Measurements from ENCODE around the gene GSTA2. TPM values are rescaled to one million over a fixed set of nuclear protein-coding genes. Genes with fewer than 3 reads are reported as not detected.
A peak's percentile ranks its signal among the peaks of the same experiment; 100 is the strongest.
"Not testable (repeated sequence)": the region's sequence is repeated elsewhere in the genome, so short reads cannot be mapped to it uniquely, and the experiment has no call there.

Gene GSTA2
- total RNA-seq, 1 experiment from 2014 or later = 0.63 TPM

- no peak for DNase-seq
- no peaks in the 10 kb centered on the region for H3K27me3 ChIP-seq
- no peaks in the 10 kb centered on the region for H3K9me3 ChIP-seq
- no peaks in the 10 kb centered on the region for H3K36me3 ChIP-seq
- no peak overlapping the region for H3K4me3 ChIP-seq
Measured at GRCh38 chr6:52735071-52735470, 28.2 kb downstream of the GSTA2 start.

DNA sequence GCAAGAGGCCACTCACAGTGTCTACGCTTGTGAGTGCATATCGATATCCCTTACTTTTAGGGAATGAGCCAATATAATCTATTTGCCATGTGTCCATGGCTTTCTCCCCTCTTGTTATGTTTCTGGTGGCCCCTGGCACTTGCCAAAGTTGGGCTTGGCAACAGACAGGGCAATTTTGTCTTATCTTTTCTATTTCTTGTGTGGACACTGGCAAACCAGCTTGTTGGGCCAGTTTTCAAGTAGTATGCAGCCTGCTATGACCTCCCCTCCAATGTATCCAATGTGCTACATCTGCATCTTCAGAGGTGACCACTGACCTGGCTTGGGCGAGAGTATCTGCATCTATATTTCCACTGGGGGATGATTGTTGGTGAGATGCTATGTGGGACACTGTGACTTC lies 29.2 kb downstream of the GSTA2 start:
- no peak overlapping the region for H3K4me3 ChIP-seq
- DNase-seq = no peak
- no peaks in the 10 kb centered on the region for H3K9me3 ChIP-seq
- no peaks in the 10 kb centered on the region for H3K36me3 ChIP-seq
- no peaks in the 10 kb centered on the region for H3K27me3 ChIP-seq

- DNase-seq = no peak
- H3K27me3 ChIP-seq = no peaks in the 10 kb centered on the region
Measured at GRCh38 chr6:52733172-52733571, 30.1 kb downstream of the GSTA2 start.

GRCh38 chr6:52731719-52732118 lies 31.6 kb downstream of the GSTA2 start:
- no peak for DNase-seq
- H3K36me3 ChIP-seq = no peaks in the 10 kb centered on the region
- H3K4me3 ChIP-seq = no peak overlapping the region
- no peaks in the 10 kb centered on the region for H3K27me3 ChIP-seq
- H3K9me3 ChIP-seq = no peaks in the 10 kb centered on the region

More at GRCh38 chr6:52733172-52733571, 30.1 kb downstream of the GSTA2 start:
- Histone ChIP-seq H3K4me3 (no peak overlapping the region), H3K36me3 (no peaks in the 10 kb centered on the region), H3K9me3 (no peaks in the 10 kb centered on the region)

GRCh38 chr6:52729576-52729975 lies 33.7 kb downstream of the GSTA2 start:
- Histone ChIP-seq H3K27me3 (no peaks in the 10 kb centered on the region), H3K9me3 (peaks cover 3% of the 10 kb centered on the region; the same call in 1 of the 2 replicates), H3K36me3 (no peaks in the 10 kb centered on the region), H3K4me3 (no peak overlapping the region)
- no peak for DNase-seq

DNA sequence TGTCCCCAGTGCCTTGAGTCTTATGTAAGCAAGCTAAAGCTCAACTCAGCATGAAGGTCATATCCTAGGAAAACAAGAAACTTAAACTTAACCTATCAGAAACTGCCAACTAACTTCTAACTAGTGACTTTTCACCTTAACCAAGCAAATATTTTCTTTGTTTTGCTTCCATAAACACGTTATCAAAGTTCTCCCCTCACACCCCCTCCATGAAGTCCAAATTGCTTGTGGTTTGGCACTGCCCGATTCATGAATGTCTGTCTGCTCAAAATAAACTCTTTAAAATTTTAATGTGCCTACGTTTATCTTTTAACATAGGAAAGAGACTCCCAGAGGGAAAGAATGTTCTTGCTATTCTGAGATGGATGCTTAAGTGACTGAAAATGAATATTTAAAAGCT lies 34.9 kb downstream of the GSTA2 start:
- H3K9me3 ChIP-seq = peaks cover 3% of the 10 kb centered on the region; the same call in 1 of the 2 replicates
- no peaks in the 10 kb centered on the region for H3K27me3 ChIP-seq
- DNase-seq = no peak
- no peaks in the 10 kb centered on the region for H3K36me3 ChIP-seq
- no peak overlapping the region for H3K4me3 ChIP-seq

DNA sequence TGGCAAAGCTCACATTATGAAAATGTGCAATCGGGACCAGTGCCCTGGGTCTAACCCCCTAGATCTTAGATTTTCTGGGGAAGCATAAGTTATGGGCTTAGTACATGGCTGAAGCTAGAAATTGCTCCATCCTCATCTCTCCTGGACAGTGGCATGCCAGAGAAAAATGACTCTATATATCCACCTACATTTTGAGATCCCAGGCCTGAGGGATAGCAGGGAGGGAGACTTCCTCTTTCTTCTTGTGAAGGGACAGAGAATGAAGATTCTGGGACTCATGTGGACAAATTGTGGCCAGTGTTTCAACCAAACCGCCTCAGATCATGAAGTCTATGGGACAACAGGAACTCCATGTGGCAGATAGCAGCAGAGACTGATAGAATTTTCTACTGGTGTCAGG lies 35.4 kb downstream of the GSTA2 start:
- H3K4me3 ChIP-seq = no peak overlapping the region
- no peaks in the 10 kb centered on the region for H3K36me3 ChIP-seq
- no peak for DNase-seq
- no peaks in the 10 kb centered on the region for H3K27me3 ChIP-seq
- H3K9me3 ChIP-seq = peaks cover 3% of the 10 kb centered on the region; the same call in 1 of the 2 replicates

DNA sequence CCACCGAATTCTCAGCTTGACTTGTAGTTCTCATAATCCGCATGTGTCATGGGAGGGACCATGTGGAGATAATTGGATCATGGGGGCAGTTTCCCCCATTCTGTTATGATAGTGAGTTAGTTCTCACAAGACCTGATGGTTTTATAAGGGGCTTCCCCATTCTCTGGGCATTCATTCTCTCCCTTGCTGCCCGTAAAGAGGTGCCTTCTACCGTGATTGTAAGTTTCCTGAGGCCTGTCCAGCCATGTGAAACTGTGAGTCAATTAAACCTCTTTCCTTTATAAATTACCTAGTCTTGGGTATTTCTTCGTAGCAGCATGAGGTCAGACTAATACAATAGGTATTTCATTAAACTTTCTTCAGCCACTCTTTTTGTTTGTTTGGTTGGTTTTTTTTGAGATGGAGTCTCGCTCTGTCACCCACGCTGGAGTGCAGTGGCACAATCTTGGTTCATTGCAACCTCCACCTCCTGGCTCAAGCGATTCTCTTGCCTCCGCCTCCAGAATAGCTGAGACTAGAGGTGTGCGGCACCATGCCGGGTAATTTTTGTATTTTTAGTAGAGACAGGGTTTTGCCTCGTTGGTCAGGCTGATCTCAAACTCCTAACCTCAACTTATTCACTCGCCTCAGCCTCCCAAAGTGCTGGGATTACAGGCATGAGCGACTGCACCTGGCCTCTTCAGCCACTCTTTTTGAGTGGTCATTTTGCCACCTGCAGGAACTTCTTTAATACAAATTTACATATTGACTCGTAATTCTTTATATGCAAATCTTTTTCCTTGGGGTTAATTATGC lies 36.3 kb downstream of the GSTA2 start:
- no peak for DNase-seq
- Histone ChIP-seq H3K9me3 (peaks cover 3% of the 10 kb centered on the region; the same call in 1 of the 2 replicates), H3K4me3 (no peak overlapping the region), H3K27me3 (no peaks in the 10 kb centered on the region), H3K36me3 (no peaks in the 10 kb centered on the region)

- Histone ChIP-seq H3K36me3 (no peaks in the 10 kb centered on the region), H3K27me3 (no peaks in the 10 kb centered on the region), H3K4me3 (no peak overlapping the region), H3K9me3 (peaks cover 3% of the 10 kb centered on the region; the same call in 1 of the 2 replicates)
- DNase-seq = no peak
Measured at GRCh38 chr6:52726193-52726542, 37.1 kb downstream of the GSTA2 start.

- Histone ChIP-seq H3K9me3 (peaks cover 3% of the 10 kb centered on the region; the same call in 1 of the 2 replicates), H3K27me3 (no peaks in the 10 kb centered on the region), H3K36me3 (no peaks in the 10 kb centered on the region), H3K4me3 (no peak overlapping the region)
- no peak for DNase-seq
Measured at GRCh38 chr6:52725535-52726192, 37.6 kb downstream of the GSTA2 start.

GRCh38 chr6:52725143-52725534 lies 38.1 kb downstream of the GSTA2 start:
- DNase-seq = peak; percentile 65
- no peaks in the 10 kb centered on the region for H3K27me3 ChIP-seq
- H3K9me3 ChIP-seq = peaks cover 3% of the 10 kb centered on the region; the same call in 1 of the 2 replicates
- no peak overlapping the region for H3K4me3 ChIP-seq
- H3K36me3 ChIP-seq = no peaks in the 10 kb centered on the region

GRCh38 chr6:52724406-52725121 lies 38.7 kb downstream of the GSTA2 start:
- Histone ChIP-seq H3K9me3 (peaks cover 3% of the 10 kb centered on the region; the same call in 1 of the 2 replicates), H3K27me3 (no peaks in the 10 kb centered on the region), H3K36me3 (no peaks in the 10 kb centered on the region), H3K4me3 (no peak overlapping the region)
- DNase-seq = peak; percentile 95

GRCh38 chr6:52724042-52724405 lies 39.3 kb downstream of the GSTA2 start:
- DNase-seq = peak; percentile 91
- peaks cover 3% of the 10 kb centered on the region; the same call in 1 of the 2 replicates for H3K9me3 ChIP-seq
- H3K4me3 ChIP-seq = no peak overlapping the region
- no peaks in the 10 kb centered on the region for H3K36me3 ChIP-seq
- H3K27me3 ChIP-seq = no peaks in the 10 kb centered on the region

GRCh38 chr6:52720321-52720720 lies 43.0 kb downstream of the GSTA2 start:
- Histone ChIP-seq H3K36me3 (no peaks in the 10 kb centered on the region), H3K27me3 (no peaks in the 10 kb centered on the region), H3K4me3 (no peak overlapping the region), H3K9me3 (peaks cover 3% of the 10 kb centered on the region; the same call in 1 of the 2 replicates)
- DNase-seq = no peak

DNA sequence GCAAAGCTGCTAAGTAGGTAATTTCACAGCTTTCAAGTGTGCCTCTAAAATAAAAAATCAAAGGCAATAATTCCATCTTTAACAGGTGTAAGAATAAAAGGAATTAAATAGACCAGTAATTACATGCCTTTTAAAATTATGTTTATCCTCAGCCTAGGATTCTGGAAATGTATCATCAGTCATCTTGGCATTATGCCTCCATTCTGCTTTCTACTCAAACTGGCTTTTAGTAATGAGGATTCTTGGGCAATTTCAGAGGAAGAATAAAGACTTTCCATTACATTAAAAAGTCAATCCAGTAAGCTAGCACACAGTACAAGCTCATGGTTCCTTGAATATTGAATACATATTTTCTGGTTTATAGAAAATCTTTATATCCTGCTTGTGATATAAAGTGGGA lies 44.7 kb downstream of the GSTA2 start:
- Histone ChIP-seq H3K36me3 (no peaks in the 10 kb centered on the region), H3K4me3 (no peak overlapping the region), H3K27me3 (no peaks in the 10 kb centered on the region), H3K9me3 (no peaks in the 10 kb centered on the region)
- no peak for DNase-seq

- not testable (repeated sequence) for H3K27me3 ChIP-seq, H3K4me3 ChIP-seq, H3K9me3 ChIP-seq, DNase-seq, H3K36me3 ChIP-seq
Measured at GRCh38 chr6:52714761-52715160, 48.5 kb downstream of the GSTA2 start.

DNA sequence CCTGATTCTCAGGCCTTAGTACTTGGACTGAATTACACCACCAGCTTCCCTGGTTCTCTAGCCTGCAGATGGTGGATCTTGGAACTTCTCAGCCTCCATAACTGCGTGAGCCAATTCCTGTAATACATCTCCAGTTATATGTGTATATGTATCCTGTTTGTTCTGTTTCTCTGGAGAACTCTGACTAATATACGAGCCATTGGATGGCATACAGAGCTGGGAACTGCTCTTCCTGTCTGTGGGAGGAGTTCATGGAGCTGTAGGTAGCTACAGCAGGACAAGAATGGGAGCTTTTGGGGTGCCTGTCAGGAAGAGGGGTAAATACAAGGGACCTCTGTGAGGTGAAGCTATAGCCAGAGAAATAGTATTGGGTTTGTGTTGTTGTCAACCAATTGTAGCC lies 51.1 kb downstream of the GSTA2 start:
- peak; percentile 43 for DNase-seq
- H3K9me3 ChIP-seq = no peaks in the 10 kb centered on the region
- H3K4me3 ChIP-seq = no peak overlapping the region
- no peaks in the 10 kb centered on the region for H3K36me3 ChIP-seq
- H3K27me3 ChIP-seq = no peaks in the 10 kb centered on the region
